GM23338 (cell line): ENCODE results near the gene SH3RF3. TPM values are rescaled to one million over a fixed set of nuclear protein-coding genes. Genes with fewer than 3 reads are reported as not detected.

ENCODE experiments used
- ATAC-seq: fragments of 200-7000 bp; cut with Tn5 transposase; 3 replicates; pipeline ENCODE4 v1.9.1; 2020
- DNase-seq: peaks from one replicate; pipeline ENCODE4 v3.0.0-alpha.2; 2015; ENCODE audit warnings: low spot score
- H2AFZ ChIP-seq: fragments of 200-600 bp; sonication (generic); 2 replicates; pipeline ENCODE4 v1.8.0; 2016; ENCODE audit warnings: antibody characterized with exemption, mild to moderate bottlenecking, moderate library complexity
- H3F3A ChIP-seq: fragments of 200-600 bp; sonication (generic); replicated peaks from 2 replicates; pipeline ENCODE4 v1.8.0; 2017; ENCODE audit warnings: antibody characterized with exemption, mixed run types, low read depth
- H3K27ac ChIP-seq: fragments of 200-600 bp; sonication (generic); 2 replicates; pipeline ENCODE4 v1.6.1; 2016; ENCODE audit warnings: low read depth
- H3K27me3 ChIP-seq: fragments of 200-600 bp; sonication (generic); 2 replicates; pipeline ENCODE4 v1.8.0; 2016; ENCODE audit warnings: mild to moderate bottlenecking, mixed run types, moderate library complexity; ENCODE audit not compliant: insufficient read depth
- H3K36me3 ChIP-seq: fragments of 200-600 bp; sonication (generic); 2 replicates; pipeline ENCODE4 v1.8.0; 2016; ENCODE audit warnings: mild to moderate bottlenecking; ENCODE audit not compliant: insufficient read depth
- H3K4me1 ChIP-seq: fragments of 200-600 bp; sonication (generic); 2 replicates; pipeline ENCODE4 v1.8.0; 2016; ENCODE audit warnings: mild to moderate bottlenecking, moderate library complexity; ENCODE audit not compliant: insufficient read depth
- H3K4me2 ChIP-seq: fragments of 200-600 bp; sonication (generic); 2 replicates; pipeline ENCODE4 v1.7.1; 2017; ENCODE audit warnings: mixed run types
- H3K4me3 ChIP-seq: fragments of 200-600 bp; sonication (generic); 2 replicates; pipeline ENCODE4 v1.6.1; 2016; ENCODE audit warnings: mixed run types
- H3K79me2 ChIP-seq: fragments of 200-600 bp; sonication (generic); replicated peaks from 2 replicates; pipeline ENCODE4 v1.8.0; 2017; ENCODE audit warnings: mild to moderate bottlenecking; ENCODE audit not compliant: insufficient read depth
- H3K9me2 ChIP-seq: fragments of 200-600 bp; sonication (generic); 2 replicates; pipeline ENCODE4 v1.8.0; 2017; ENCODE audit not compliant: insufficient read depth
- H4K20me1 ChIP-seq: fragments of 200-600 bp; sonication (generic); replicated peaks from 2 replicates; pipeline ENCODE4 v1.8.0; 2017; ENCODE audit warnings: mild to moderate bottlenecking; ENCODE audit not compliant: insufficient read depth
- H3K27ac Mint-ChIP-seq: 2 replicates; pipeline ENCODE4 v1.8.0; 2020; ENCODE audit warnings: inconsistent platforms, mild to moderate bottlenecking, moderate library complexity, mixed read lengths
- H3K27me3 Mint-ChIP-seq: 3 replicates; pipeline ENCODE4 v1.8.0; 2022; ENCODE audit warnings: low read depth, mild to moderate bottlenecking, moderate library complexity, mixed read lengths, inconsistent platforms; ENCODE audit not compliant: insufficient read depth, poor library complexity
- H3K36me3 Mint-ChIP-seq: 3 replicates; pipeline ENCODE4 v1.8.0; 2021; ENCODE audit warnings: low read depth, mild to moderate bottlenecking, inconsistent platforms, moderate library complexity, mixed read lengths
- H3K4me1 Mint-ChIP-seq: 3 replicates; pipeline ENCODE4 v1.8.0; 2020; ENCODE audit warnings: mild to moderate bottlenecking, inconsistent platforms, mixed read lengths
- H3K4me3 Mint-ChIP-seq: 3 replicates; pipeline ENCODE4 v1.8.0; 2021; ENCODE audit warnings: moderate library complexity, mild to moderate bottlenecking, inconsistent platforms, mixed read lengths
- H3K9me3 Mint-ChIP-seq: 3 replicates; pipeline ENCODE4 v1.8.0; 2020; ENCODE audit warnings: moderate library complexity, mild to moderate bottlenecking, inconsistent platforms, mixed read lengths
- CREB1 ChIP-seq: fragments of 250-450 bp; sonication (Bioruptor Pico); IDR thresholded peaks from 2 replicates; pipeline ENCODE4 v1.5.0; 2020; ENCODE audit warnings: low read depth, mild to moderate bottlenecking, moderate library complexity
- EZH2 ChIP-seq: fragments of 200-600 bp; sonication (generic); IDR thresholded peaks from one replicate; pipeline ENCODE4 v1.8.0; 2017; ENCODE audit warnings: antibody characterized with exemption, mild to moderate bottlenecking, low read depth; ENCODE audit not compliant: unreplicated experiment
- EZH2phosphoT487 ChIP-seq: fragments of 200-600 bp; sonication (generic); IDR thresholded peaks from one replicate; pipeline ENCODE4 v1.8.1; 2018; ENCODE audit warnings: antibody characterized with exemption; ENCODE audit not compliant: unreplicated experiment
- JUNB ChIP-seq: IDR thresholded peaks from one replicate; pipeline ENCODE4 v1.6.1; 2016; ENCODE audit warnings: antibody characterized with exemption; ENCODE audit not compliant: unreplicated experiment
- NANOG ChIP-seq: IDR thresholded peaks from 2 replicates; pipeline ENCODE4 v1.6.1; 2016; ENCODE audit warnings: antibody characterized with exemption, borderline replicate concordance
- POLR2AphosphoS5 ChIP-seq: IDR thresholded peaks from 2 replicates; pipeline ENCODE4 v1.6.1; 2016; ENCODE audit warnings: antibody characterized with exemption, low read depth
- STAT1 ChIP-seq: IDR thresholded peaks from one replicate; pipeline ENCODE4 v1.6.1; 2016; ENCODE audit warnings: antibody characterized with exemption; ENCODE audit not compliant: unreplicated experiment
- ZNF114 ChIP-seq: fragments of 250-450 bp; sonication (Bioruptor Pico); IDR thresholded peaks from 2 replicates; pipeline ENCODE4 v1.5.0; 2020; ENCODE audit warnings: mild to moderate bottlenecking, moderate library complexity
- ZNF331 ChIP-seq: fragments of 250-450 bp; sonication (Bioruptor Pico); IDR thresholded peaks from 2 replicates; pipeline ENCODE4 v1.5.0; 2020; ENCODE audit warnings: low read depth, mild to moderate bottlenecking, moderate library complexity
- polyA plus RNA-seq: library from polyadenylated mRNA; unstranded; fragments of >200 nt; fragmentation: Nextera tagmentation; extraction: Ambion mirVana; gene quantifications from 2 replicates; pipeline ENCODE4 v1.2.1, GENCODE V29; 2016
- total RNA-seq: library from RNA; depleted of rRNA; stranded (reverse); fragments of >200 nt; shearing (Covaris generic); gene quantifications from 2 replicates; pipeline ENCODE4 v1.2.3, GENCODE V29; 2014
- TF ChIP-seq, protein P1 (sequence below), 2 experiments: fragments of 200-600 bp in 1 of 2; sonication (generic) in 1 of 2; conservative IDR thresholded peaks; 2 replicates each; pipeline versions ENCODE4 v1.5.1 to v1.6.1; 2016 to 2017; ENCODE audit warnings: antibody characterized with exemption in 2 of 2, low read depth in 2 of 2, mild to moderate bottlenecking in 2 of 2, moderate library complexity in 1 of 2
- TF ChIP-seq, protein P2 (sequence below): fragments of 250-450 bp; sonication (Bioruptor Pico); IDR thresholded peaks from 2 replicates; pipeline ENCODE4 v1.5.0; 2020; ENCODE audit warnings: mild to moderate bottlenecking, moderate library complexity
- TF ChIP-seq, protein P3 (sequence below): IDR thresholded peaks from one replicate; pipeline ENCODE4 v1.6.1; 2018; ENCODE audit warnings: antibody characterized with exemption; ENCODE audit not compliant: unreplicated experiment
- TF ChIP-seq, protein P4 (sequence below): IDR thresholded peaks from 2 replicates; pipeline ENCODE4 v1.6.1; 2016; ENCODE audit warnings: antibody characterized with exemption

Gene SH3RF3
- total and polyA plus RNA-seq, 2 experiments from 2014 or later = 0.11 to 0.63 TPM

DNA sequence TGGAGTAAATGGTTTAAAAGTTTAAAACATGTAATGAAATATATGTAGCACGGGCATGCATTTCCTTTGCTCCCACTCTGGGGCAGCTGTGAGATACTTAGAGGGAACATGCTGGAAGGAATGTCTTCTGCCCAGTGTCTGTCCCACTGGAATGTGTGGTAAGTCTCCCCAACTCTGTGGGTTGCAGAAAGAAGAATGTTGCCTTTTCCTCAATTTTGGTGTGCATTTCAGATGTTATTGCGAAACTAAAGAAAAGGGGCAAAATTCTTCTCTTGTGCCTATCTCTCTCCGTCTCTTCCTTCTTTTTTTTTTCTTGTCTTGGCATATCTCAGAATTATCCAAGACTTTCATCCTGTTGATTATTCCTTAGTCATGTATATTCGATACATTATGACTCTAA lies 201.1 kb downstream of the SH3RF3 start:
- Mint-ChIP-seq H3K4me3 (no peak overlapping the region), H3K36me3 (no peaks in the 10 kb centered on the region), H3K27ac (no peak overlapping the region), H3K4me1 (peaks cover 24% of the 10 kb centered on the region), H3K27me3 (peaks cover 2% of the 10 kb centered on the region), H3K9me3 (peaks cover 5% of the 10 kb centered on the region; the same call in 2 of the 3 replicates)
- peaks cover 5% of the 10 kb centered on the region; the same call in 1 of the 2 replicates for H3K9me2 ChIP-seq
- TF ChIP-seq CREB1 = no peak
- no peak for TF ChIP-seq STAT1
- no peak for TF ChIP-seq ZNF114 (CRISPR knock-in tag)
- TF ChIP-seq, protein P1, sequence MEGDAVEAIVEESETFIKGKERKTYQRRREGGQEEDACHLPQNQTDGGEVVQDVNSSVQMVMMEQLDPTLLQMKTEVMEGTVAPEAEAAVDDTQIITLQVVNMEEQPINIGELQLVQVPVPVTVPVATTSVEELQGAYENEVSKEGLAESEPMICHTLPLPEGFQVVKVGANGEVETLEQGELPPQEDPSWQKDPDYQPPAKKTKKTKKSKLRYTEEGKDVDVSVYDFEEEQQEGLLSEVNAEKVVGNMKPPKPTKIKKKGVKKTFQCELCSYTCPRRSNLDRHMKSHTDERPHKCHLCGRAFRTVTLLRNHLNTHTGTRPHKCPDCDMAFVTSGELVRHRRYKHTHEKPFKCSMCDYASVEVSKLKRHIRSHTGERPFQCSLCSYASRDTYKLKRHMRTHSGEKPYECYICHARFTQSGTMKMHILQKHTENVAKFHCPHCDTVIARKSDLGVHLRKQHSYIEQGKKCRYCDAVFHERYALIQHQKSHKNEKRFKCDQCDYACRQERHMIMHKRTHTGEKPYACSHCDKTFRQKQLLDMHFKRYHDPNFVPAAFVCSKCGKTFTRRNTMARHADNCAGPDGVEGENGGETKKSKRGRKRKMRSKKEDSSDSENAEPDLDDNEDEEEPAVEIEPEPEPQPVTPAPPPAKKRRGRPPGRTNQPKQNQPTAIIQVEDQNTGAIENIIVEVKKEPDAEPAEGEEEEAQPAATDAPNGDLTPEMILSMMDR (conservative IDR thresholded peaks at IDR 0.05; ENCODE audit: low read depth in 2 of 2) = no peak
- TF ChIP-seq, protein P2, sequence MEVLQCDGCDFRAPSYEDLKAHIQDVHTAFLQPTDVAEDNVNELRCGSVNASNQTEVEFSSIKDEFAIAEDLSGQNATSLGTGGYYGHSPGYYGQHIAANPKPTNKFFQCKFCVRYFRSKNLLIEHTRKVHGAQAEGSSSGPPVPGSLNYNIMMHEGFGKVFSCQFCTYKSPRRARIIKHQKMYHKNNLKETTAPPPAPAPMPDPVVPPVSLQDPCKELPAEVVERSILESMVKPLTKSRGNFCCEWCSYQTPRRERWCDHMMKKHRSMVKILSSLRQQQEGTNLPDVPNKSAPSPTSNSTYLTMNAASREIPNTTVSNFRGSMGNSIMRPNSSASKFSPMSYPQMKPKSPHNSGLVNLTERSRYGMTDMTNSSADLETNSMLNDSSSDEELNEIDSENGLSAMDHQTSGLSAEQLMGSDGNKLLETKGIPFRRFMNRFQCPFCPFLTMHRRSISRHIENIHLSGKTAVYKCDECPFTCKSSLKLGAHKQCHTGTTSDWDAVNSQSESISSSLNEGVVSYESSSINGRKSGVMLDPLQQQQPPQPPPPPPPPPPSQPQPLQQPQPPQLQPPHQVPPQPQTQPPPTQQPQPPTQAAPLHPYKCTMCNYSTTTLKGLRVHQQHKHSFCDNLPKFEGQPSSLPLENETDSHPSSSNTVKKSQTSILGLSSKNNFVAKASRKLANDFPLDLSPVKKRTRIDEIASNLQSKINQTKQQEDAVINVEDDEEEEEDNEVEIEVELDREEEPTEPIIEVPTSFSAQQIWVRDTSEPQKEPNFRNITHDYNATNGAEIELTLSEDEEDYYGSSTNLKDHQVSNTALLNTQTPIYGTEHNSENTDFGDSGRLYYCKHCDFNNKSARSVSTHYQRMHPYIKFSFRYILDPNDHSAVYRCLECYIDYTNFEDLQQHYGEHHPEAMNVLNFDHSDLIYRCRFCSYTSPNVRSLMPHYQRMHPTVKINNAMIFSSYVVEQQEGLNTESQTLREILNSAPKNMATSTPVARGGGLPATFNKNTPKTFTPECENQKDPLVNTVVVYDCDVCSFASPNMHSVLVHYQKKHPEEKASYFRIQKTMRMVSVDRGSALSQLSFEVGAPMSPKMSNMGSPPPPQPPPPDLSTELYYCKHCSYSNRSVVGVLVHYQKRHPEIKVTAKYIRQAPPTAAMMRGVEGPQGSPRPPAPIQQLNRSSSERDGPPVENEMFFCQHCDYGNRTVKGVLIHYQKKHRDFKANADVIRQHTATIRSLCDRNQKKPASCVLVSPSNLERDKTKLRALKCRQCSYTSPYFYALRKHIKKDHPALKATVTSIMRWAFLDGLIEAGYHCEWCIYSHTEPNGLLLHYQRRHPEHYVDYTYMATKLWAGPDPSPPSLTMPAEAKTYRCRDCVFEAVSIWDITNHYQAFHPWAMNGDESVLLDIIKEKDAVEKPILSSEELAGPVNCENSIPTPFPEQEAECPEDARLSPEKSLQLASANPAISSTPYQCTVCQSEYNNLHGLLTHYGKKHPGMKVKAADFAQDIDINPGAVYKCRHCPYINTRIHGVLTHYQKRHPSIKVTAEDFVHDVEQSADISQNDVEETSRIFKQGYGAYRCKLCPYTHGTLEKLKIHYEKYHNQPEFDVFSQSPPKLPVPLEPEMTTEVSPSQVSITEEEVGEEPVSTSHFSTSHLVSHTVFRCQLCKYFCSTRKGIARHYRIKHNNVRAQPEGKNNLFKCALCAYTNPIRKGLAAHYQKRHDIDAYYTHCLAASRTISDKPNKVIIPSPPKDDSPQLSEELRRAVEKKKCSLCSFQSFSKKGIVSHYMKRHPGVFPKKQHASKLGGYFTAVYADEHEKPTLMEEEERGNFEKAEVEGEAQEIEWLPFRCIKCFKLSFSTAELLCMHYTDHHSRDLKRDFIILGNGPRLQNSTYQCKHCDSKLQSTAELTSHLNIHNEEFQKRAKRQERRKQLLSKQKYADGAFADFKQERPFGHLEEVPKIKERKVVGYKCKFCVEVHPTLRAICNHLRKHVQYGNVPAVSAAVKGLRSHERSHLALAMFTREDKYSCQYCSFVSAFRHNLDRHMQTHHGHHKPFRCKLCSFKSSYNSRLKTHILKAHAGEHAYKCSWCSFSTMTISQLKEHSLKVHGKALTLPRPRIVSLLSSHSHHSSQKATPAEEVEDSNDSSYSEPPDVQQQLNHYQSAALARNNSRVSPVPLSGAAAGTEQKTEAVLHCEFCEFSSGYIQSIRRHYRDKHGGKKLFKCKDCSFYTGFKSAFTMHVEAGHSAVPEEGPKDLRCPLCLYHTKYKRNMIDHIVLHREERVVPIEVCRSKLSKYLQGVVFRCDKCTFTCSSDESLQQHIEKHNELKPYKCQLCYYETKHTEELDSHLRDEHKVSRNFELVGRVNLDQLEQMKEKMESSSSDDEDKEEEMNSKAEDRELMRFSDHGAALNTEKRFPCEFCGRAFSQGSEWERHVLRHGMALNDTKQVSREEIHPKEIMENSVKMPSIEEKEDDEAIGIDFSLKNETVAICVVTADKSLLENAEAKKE (CRISPR knock-in tag) = no peak
- TF ChIP-seq EZH2 = no peak
- TF ChIP-seq EZH2phosphoT487 = no peak
- TF ChIP-seq, protein P3, sequence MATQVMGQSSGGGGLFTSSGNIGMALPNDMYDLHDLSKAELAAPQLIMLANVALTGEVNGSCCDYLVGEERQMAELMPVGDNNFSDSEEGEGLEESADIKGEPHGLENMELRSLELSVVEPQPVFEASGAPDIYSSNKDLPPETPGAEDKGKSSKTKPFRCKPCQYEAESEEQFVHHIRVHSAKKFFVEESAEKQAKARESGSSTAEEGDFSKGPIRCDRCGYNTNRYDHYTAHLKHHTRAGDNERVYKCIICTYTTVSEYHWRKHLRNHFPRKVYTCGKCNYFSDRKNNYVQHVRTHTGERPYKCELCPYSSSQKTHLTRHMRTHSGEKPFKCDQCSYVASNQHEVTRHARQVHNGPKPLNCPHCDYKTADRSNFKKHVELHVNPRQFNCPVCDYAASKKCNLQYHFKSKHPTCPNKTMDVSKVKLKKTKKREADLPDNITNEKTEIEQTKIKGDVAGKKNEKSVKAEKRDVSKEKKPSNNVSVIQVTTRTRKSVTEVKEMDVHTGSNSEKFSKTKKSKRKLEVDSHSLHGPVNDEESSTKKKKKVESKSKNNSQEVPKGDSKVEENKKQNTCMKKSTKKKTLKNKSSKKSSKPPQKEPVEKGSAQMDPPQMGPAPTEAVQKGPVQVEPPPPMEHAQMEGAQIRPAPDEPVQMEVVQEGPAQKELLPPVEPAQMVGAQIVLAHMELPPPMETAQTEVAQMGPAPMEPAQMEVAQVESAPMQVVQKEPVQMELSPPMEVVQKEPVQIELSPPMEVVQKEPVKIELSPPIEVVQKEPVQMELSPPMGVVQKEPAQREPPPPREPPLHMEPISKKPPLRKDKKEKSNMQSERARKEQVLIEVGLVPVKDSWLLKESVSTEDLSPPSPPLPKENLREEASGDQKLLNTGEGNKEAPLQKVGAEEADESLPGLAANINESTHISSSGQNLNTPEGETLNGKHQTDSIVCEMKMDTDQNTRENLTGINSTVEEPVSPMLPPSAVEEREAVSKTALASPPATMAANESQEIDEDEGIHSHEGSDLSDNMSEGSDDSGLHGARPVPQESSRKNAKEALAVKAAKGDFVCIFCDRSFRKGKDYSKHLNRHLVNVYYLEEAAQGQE = no peak
- no peak for TF ChIP-seq NANOG
- TF ChIP-seq ZNF331 = no peak
- TF ChIP-seq POLR2AphosphoS5 = no peak
- TF ChIP-seq, protein P4, sequence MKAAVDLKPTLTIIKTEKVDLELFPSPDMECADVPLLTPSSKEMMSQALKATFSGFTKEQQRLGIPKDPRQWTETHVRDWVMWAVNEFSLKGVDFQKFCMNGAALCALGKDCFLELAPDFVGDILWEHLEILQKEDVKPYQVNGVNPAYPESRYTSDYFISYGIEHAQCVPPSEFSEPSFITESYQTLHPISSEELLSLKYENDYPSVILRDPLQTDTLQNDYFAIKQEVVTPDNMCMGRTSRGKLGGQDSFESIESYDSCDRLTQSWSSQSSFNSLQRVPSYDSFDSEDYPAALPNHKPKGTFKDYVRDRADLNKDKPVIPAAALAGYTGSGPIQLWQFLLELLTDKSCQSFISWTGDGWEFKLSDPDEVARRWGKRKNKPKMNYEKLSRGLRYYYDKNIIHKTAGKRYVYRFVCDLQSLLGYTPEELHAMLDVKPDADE = no peak
- no peak for TF ChIP-seq JUNB
- DNase-seq = no peak
- no peaks in the 10 kb centered on the region for H3K27me3 ChIP-seq
- H4K20me1 ChIP-seq = no peaks in the 10 kb centered on the region
- H3F3A ChIP-seq = no peaks in the 10 kb centered on the region
- no peak for ATAC-seq
- H3K4me2 ChIP-seq = no peak overlapping the region
- no peak overlapping the region for H3K27ac ChIP-seq
- H3K79me2 ChIP-seq = no peaks in the 10 kb centered on the region
- no peaks in the 10 kb centered on the region for H3K36me3 ChIP-seq
- H3K4me1 ChIP-seq = 0 out of 2 replicates have a peak, but pooled peaks cover 4% of the 10 kb centered on the region
- no peak overlapping the region for H3K4me3 ChIP-seq
- H2AFZ ChIP-seq = no peak overlapping the region
